Breast epithelium (tissue), 3 donors: ENCODE data around the gene SMIM28.

ENCODE experiments used
- POLR2AphosphoS5 ChIP-seq, 3 donors: sonication (generic); formaldehyde crosslinking; IDR thresholded peaks; one replicate each; pipeline ENCODE4 v1.6.1; 2017; ENCODE audit warnings: antibody characterized with exemption in 3 of 3
- TF ChIP-seq, protein P1 (sequence below), 3 donors: fragments of 450-650 bp; IDR thresholded peaks; one replicate each; pipeline ENCODE4 v1.5.1; 2016 to 2017; ENCODE audit warnings: antibody characterized with exemption in 3 of 3, mild to moderate bottlenecking in 3 of 3, moderate library complexity in 3 of 3

- TF ChIP-seq, protein P1, sequence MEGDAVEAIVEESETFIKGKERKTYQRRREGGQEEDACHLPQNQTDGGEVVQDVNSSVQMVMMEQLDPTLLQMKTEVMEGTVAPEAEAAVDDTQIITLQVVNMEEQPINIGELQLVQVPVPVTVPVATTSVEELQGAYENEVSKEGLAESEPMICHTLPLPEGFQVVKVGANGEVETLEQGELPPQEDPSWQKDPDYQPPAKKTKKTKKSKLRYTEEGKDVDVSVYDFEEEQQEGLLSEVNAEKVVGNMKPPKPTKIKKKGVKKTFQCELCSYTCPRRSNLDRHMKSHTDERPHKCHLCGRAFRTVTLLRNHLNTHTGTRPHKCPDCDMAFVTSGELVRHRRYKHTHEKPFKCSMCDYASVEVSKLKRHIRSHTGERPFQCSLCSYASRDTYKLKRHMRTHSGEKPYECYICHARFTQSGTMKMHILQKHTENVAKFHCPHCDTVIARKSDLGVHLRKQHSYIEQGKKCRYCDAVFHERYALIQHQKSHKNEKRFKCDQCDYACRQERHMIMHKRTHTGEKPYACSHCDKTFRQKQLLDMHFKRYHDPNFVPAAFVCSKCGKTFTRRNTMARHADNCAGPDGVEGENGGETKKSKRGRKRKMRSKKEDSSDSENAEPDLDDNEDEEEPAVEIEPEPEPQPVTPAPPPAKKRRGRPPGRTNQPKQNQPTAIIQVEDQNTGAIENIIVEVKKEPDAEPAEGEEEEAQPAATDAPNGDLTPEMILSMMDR (IDR thresholded peaks at IDR 0.05): peak in 1 of 3 donors; percentile 12
- no peak for TF ChIP-seq POLR2AphosphoS5 (IDR thresholded peaks at IDR 0.05)
Observed at GRCh38 chr6:138406443-138406842, 28.7 kb downstream of the SMIM28 start.
